Loucy (cell line): ENCODE results near the gene TMEM244.

Experiments used
- EZH2phosphoT487 ChIP-seq: fragments of 200-600 bp; IDR thresholded peaks from 2 replicates; pipeline ENCODE4 v1.6.1; 2018; ENCODE audit warnings: antibody characterized with exemption, mild to moderate bottlenecking, moderate library complexity, borderline replicate concordance
- TF ChIP-seq, protein P1 (sequence below): fragments of 200-600 bp; sonication (generic); conservative IDR thresholded peaks from 2 replicates; pipeline ENCODE4 v1.5.1; 2014; ENCODE audit warnings: mild to moderate bottlenecking, antibody characterized with exemption, low read length

DNA sequence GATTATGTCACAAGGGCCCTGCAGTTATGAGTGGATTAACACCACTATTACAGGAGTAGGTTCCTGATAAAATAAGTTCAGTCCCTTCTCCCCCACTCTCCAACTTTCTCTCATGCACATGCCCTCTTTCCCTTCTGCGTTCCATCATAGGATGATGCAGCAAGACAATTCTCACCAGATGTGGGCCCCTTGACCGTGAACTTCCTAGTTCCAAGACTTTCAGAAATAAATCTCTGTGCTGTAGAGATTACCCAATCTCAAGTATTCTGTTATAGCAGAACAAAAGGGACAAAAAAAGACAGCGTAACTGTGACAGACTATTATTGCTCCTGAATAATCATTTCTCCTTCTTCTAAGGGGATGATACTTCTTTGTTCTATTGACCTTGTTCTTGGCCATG, 33.8 kb upstream of the TMEM244 start:
- TF ChIP-seq, protein P1, sequence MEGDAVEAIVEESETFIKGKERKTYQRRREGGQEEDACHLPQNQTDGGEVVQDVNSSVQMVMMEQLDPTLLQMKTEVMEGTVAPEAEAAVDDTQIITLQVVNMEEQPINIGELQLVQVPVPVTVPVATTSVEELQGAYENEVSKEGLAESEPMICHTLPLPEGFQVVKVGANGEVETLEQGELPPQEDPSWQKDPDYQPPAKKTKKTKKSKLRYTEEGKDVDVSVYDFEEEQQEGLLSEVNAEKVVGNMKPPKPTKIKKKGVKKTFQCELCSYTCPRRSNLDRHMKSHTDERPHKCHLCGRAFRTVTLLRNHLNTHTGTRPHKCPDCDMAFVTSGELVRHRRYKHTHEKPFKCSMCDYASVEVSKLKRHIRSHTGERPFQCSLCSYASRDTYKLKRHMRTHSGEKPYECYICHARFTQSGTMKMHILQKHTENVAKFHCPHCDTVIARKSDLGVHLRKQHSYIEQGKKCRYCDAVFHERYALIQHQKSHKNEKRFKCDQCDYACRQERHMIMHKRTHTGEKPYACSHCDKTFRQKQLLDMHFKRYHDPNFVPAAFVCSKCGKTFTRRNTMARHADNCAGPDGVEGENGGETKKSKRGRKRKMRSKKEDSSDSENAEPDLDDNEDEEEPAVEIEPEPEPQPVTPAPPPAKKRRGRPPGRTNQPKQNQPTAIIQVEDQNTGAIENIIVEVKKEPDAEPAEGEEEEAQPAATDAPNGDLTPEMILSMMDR = no peak
- no peak for TF ChIP-seq EZH2phosphoT487
